Measurements from ENCODE around the gene LRRC4C. TPM values are rescaled to one million over a fixed set of nuclear protein-coding genes. Genes with fewer than 3 reads are reported as not detected.

The LRRC4C gene
- total and polyA plus RNA-seq, 10 of the 15 experiments (the other 5 are each of a cell fraction or from before 2014, with no cell fraction given): 1.5 TPM; not detected in 9

GRCh38 chr11:41486424-41486823 lies 27.0 kb upstream of the LRRC4C start:
- H3K4me2 ChIP-seq (ENCODE audit: control insufficient read depth, insufficient read depth): no peak overlapping the region
- intact Hi-C loops (cut with micrococcal nuclease; ENCODE audit: unreplicated experiment) (no loop called here), in situ Hi-C loops (cut with MboI) (no loop called here)
- ChIA-PET RAD21 (ENCODE audit: unreplicated experiment) (no interaction called here), POLR2A (no interaction called here), CTCF (no interaction called here), SMC1A (ENCODE audit: uncharacterized antibody, unreplicated experiment) (no interaction called here)
- H3K4me1 ChIP-seq (ENCODE audit: control insufficient read depth, insufficient read depth, low read length): no peaks in the 10 kb centered on the region
- no peak overlapping the region for H3K4me3 ChIP-seq
- H3K79me2 ChIP-seq (ENCODE audit: control insufficient read depth, insufficient read depth, low read length): no peaks in the 10 kb centered on the region
- H3K27me3 ChIP-seq (replicated peaks in 1 of 2; ENCODE audit: control insufficient read depth in 2 of 2, insufficient read depth in 2 of 2, low read length in 1 of 2): no peaks in the 10 kb centered on the region
- no peak overlapping the region for H2AFZ ChIP-seq (ENCODE audit: control insufficient read depth, low read depth, low read length)
- no peaks in the 10 kb centered on the region for H4K20me1 ChIP-seq (ENCODE audit: control insufficient read depth, insufficient read depth)
- no peaks in the 10 kb centered on the region for H3K36me3 ChIP-seq (ENCODE audit: control insufficient read depth in 2 of 2, insufficient read depth in 2 of 2, low read length in 1 of 2)
- BruUV-seq (replicated peaks): no TSS peak
- no peak overlapping the region for H3K9ac ChIP-seq (ENCODE audit: control insufficient read depth, insufficient read depth, low read length)
- 23% methylated on average over 2 of the region's 2 CpGs for WGBS (ENCODE audit: insufficient coverage, insufficient replicate concordance, low lambda C conversion rate, missing lambda C conversion rate)
- FAIRE-seq (no peak), DNase-seq (ENCODE audit: low read depth, low spot score) (no peak), ATAC-seq (no peak)
- no peak overlapping the region for H3K27ac ChIP-seq (ENCODE audit: control insufficient read depth, insufficient read depth)
- H3K9me3 ChIP-seq (replicated peaks; ENCODE audit: control insufficient read depth, insufficient read depth, low read length): no peaks in the 10 kb centered on the region
- no peak for TF ChIP-seq SKIL (IDR thresholded peaks at IDR 0.05; ENCODE audit: low read depth, poor library complexity, severe bottlenecking)
- TF ChIP-seq CBFB (IDR thresholded peaks at IDR 0.05; ENCODE audit: low read depth): no peak
- TF ChIP-seq RELB (IDR thresholded peaks at IDR 0.05; ENCODE audit: low read depth): no peak
- no peak for TF ChIP-seq ZNF592 (IDR thresholded peaks at IDR 0.05)
- TF ChIP-seq TBL1XR1 (IDR thresholded peaks at IDR 0.05; ENCODE audit: low read depth, low read length): no peak
- TF ChIP-seq ZBTB11 (CRISPR knock-in tag; IDR thresholded peaks at IDR 0.05): no peak
- TF ChIP-seq BRCA1 (IDR thresholded peaks at IDR 0.05; ENCODE audit: low read depth, low read length): no peak
- no peak for TF ChIP-seq PKNOX1 (IDR thresholded peaks at IDR 0.05)
- no peak for TF ChIP-seq TCF7 (IDR thresholded peaks at IDR 0.05; ENCODE audit: borderline replicate concordance)
- no peak for TF ChIP-seq ZBED1 (IDR thresholded peaks at IDR 0.05; ENCODE audit: borderline replicate concordance)
- no peak for TF ChIP-seq RAD51 (IDR thresholded peaks at IDR 0.05)
